PFSK-1 (cell line): ENCODE measurements around the gene EHMT2.

Experiments
- FOXP2 ChIP-seq: optimal IDR thresholded peaks from 2 replicates; pipeline ENCODE3; 2011; ENCODE audit warnings: borderline replicate concordance, control low read depth, inconsistent platforms; ENCODE audit not compliant: insufficient read depth; ENCODE audit errors: extremely low read length, extremely low read depth
- POLR2AphosphoS5 ChIP-seq: IDR thresholded peaks from 2 replicates; pipeline ENCODE4 v1.6.1; 2012; ENCODE audit warnings: low read depth, mild to moderate bottlenecking, control low read depth, low read length, moderate library complexity
- SIN3A ChIP-seq: IDR thresholded peaks from 2 replicates; pipeline ENCODE4 v1.6.1; 2012; ENCODE audit warnings: mild to moderate bottlenecking, low read length, moderate library complexity, borderline replicate concordance; ENCODE audit not compliant: insufficient read depth
- TAF1 ChIP-seq: IDR thresholded peaks from 2 replicates; pipeline ENCODE4 v1.6.1; 2012; ENCODE audit warnings: low read length, control low read depth, borderline replicate concordance; ENCODE audit not compliant: insufficient read depth
- TF ChIP-seq, protein P1 (sequence below), 2 experiments: IDR thresholded peaks; 2 replicates each; pipeline versions ENCODE4 v1.6.1 to v1.8.0; 2011 to 2012; ENCODE audit warnings: low read depth in 2 of 2, low read length in 2 of 2, control low read depth in 1 of 2, inconsistent platforms in 1 of 2, mild to moderate bottlenecking in 1 of 2, moderate library complexity in 1 of 2; ENCODE audit not compliant: insufficient read depth in 1 of 2

DNA sequence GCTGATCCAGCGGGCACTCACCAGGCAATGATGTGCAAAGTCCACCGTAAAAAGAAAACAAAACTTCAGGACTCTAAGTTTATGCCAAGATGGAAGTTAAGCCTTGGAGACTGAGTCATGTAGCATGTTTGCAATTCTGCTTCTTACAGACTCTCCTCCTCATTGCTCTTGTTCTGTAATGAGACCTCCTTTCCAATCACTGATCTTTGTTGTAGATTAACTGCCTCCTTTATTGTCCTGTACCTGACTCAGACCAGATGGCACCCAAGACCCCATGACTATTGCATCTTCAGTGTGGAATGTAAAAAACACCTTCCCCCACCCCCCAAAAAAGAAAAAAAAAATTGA, 46.0 kb downstream of the EHMT2 start:
- no peak for TF ChIP-seq FOXP2
- no peak for TF ChIP-seq TAF1
- TF ChIP-seq, protein P1, sequence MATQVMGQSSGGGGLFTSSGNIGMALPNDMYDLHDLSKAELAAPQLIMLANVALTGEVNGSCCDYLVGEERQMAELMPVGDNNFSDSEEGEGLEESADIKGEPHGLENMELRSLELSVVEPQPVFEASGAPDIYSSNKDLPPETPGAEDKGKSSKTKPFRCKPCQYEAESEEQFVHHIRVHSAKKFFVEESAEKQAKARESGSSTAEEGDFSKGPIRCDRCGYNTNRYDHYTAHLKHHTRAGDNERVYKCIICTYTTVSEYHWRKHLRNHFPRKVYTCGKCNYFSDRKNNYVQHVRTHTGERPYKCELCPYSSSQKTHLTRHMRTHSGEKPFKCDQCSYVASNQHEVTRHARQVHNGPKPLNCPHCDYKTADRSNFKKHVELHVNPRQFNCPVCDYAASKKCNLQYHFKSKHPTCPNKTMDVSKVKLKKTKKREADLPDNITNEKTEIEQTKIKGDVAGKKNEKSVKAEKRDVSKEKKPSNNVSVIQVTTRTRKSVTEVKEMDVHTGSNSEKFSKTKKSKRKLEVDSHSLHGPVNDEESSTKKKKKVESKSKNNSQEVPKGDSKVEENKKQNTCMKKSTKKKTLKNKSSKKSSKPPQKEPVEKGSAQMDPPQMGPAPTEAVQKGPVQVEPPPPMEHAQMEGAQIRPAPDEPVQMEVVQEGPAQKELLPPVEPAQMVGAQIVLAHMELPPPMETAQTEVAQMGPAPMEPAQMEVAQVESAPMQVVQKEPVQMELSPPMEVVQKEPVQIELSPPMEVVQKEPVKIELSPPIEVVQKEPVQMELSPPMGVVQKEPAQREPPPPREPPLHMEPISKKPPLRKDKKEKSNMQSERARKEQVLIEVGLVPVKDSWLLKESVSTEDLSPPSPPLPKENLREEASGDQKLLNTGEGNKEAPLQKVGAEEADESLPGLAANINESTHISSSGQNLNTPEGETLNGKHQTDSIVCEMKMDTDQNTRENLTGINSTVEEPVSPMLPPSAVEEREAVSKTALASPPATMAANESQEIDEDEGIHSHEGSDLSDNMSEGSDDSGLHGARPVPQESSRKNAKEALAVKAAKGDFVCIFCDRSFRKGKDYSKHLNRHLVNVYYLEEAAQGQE (IDR thresholded peaks at IDR 0.05; ENCODE audit: insufficient read depth in 1 of 2, low read depth in 2 of 2, low read length in 2 of 2) = no peak
- no peak for TF ChIP-seq POLR2AphosphoS5
- TF ChIP-seq SIN3A = no peak
